H1 (cell line): Measurements from ENCODE around the gene NOL12. TPM values are rescaled to one million over a fixed set of nuclear protein-coding genes. Genes with fewer than 3 reads are reported as not detected.

Experiments used
- CTCF ChIA-PET: fragments of 300-600 bp; sonication (Branson Sonifier 250); formaldehyde crosslinking; loops from one replicate; lab custom pipeline; 2021; ENCODE audit not compliant: partially characterized antibody; lab: Charles Lee
- POLR2A ChIA-PET: fragments of 300-600 bp; sonication (Branson Sonifier 250); formaldehyde crosslinking; loops from one replicate; lab custom pipeline; 2021; ENCODE audit warnings: inconsistent platforms; ENCODE audit not compliant: partially characterized antibody; lab: Charles Lee
- DNase-seq, 2 experiments: peaks; one replicate each; pipeline versions ENCODE4 v3.0.0 to v3.0.0-alpha.2; 2010 to 2022; ENCODE audit warnings: low spot score in 2 of 2, low read depth in 1 of 2, mixed read lengths in 1 of 2
- FAIRE-seq: peaks from 2 replicates; lab custom pipeline; 2011; peaks lifted over from hg19 to GRCh38; lab: Jason Lieb, UNC
- H2AFZ ChIP-seq: 2 replicates; pipeline ENCODE4 v1.8.1; 2012; ENCODE audit warnings: low read length, inconsistent platforms
- H2AK5ac ChIP-seq: 2 replicates; pipeline ENCODE4 v1.6.1; 2013; ENCODE audit warnings: low read depth, low read length
- H2BK120ac ChIP-seq: replicated peaks from 2 replicates; pipeline ENCODE3; 2013; ENCODE audit warnings: low read depth, low read length, inconsistent platforms
- H2BK12ac ChIP-seq: 2 replicates; pipeline ENCODE4 v1.6.1; 2013; ENCODE audit warnings: low read depth, low read length
- H2BK15ac ChIP-seq: 2 replicates; pipeline ENCODE4 v1.6.1; 2013; ENCODE audit warnings: low read length
- H2BK20ac ChIP-seq: 2 replicates; pipeline ENCODE4 v1.6.1; 2013; ENCODE audit warnings: low read length
- H2BK5ac ChIP-seq: 2 replicates; pipeline ENCODE4 v1.6.1; 2013; ENCODE audit warnings: low read depth, low read length
- H3K14ac ChIP-seq: 2 replicates; pipeline ENCODE4 v1.6.1; 2013; ENCODE audit warnings: inconsistent platforms; ENCODE audit not compliant: insufficient read length
- H3K18ac ChIP-seq: 2 replicates; pipeline ENCODE4 v1.6.1; 2013; ENCODE audit warnings: low read length; ENCODE audit errors: extremely low read depth
- H3K23ac ChIP-seq: 2 replicates; pipeline ENCODE4 v1.6.1; 2013; ENCODE audit warnings: inconsistent platforms; ENCODE audit not compliant: insufficient read length
- H3K23me2 ChIP-seq: 2 replicates; pipeline ENCODE4 v1.6.1; 2013; ENCODE audit warnings: low read depth, low read length
- H3K27ac ChIP-seq: 2 replicates; pipeline ENCODE4 v1.6.1; 2011; ENCODE audit warnings: low read depth, low read length, inconsistent platforms
- H3K27me3 ChIP-seq, 4 experiments: replicated peaks in 1 of 4; 1 replicate in 1 of 4; 2 replicates in 3 of 4; pipeline versions ENCODE4 v1.6.1 to v1.8.1; 2011 to 2013; ENCODE audit warnings: low read length in 3 of 4, mild to moderate bottlenecking in 3 of 4, inconsistent platforms in 2 of 4, mixed read lengths in 2 of 4, moderate library complexity in 1 of 4; ENCODE audit not compliant: control insufficient read depth in 3 of 4, insufficient read depth in 3 of 4; ENCODE audit errors: extremely low read depth in 1 of 4
- H3K36me3 ChIP-seq, 4 experiments: 2 replicates each; pipeline versions ENCODE4 v1.6.1 to v1.8.1; 2011 to 2013; ENCODE audit warnings: mild to moderate bottlenecking in 4 of 4, low read length in 3 of 4, moderate library complexity in 2 of 4, control low read depth in 1 of 4, inconsistent platforms in 1 of 4; ENCODE audit not compliant: insufficient read depth in 4 of 4, control insufficient read depth in 2 of 4
- H3K4ac ChIP-seq: replicated peaks from 2 replicates; pipeline ENCODE3; 2013; ENCODE audit warnings: low read length, low read depth, mixed read lengths, inconsistent platforms; ENCODE audit not compliant: insufficient read length
- H3K4me1 ChIP-seq, 4 experiments: replicated peaks in 1 of 4; 1 replicate in 1 of 4; 2 replicates in 3 of 4; pipeline versions ENCODE4 v1.6.1 to v1.8.1; 2011 to 2013; ENCODE audit warnings: low read length in 3 of 4, inconsistent platforms in 2 of 4, mixed read lengths in 1 of 4; ENCODE audit not compliant: insufficient read depth in 4 of 4, control insufficient read depth in 3 of 4
- H3K4me2 ChIP-seq, 2 experiments: 2 replicates each; pipeline versions ENCODE4 v1.6.1 to v1.8.1; 2011 to 2013; ENCODE audit warnings: low read depth in 2 of 2, low read length in 2 of 2, control low read depth in 1 of 2, inconsistent platforms in 1 of 2, mild to moderate bottlenecking in 1 of 2; ENCODE audit not compliant: insufficient read depth in 1 of 2
- H3K4me3 ChIP-seq, 4 experiments: fragments of 200-600, 300-600 bp in 1 of 4; sonication (generic), shearing (Covaris generic), sonication (Bioruptor Twin) in 1 of 4; 2 replicates each; pipeline versions ENCODE4 v1.5.1 to v1.8.1; 2011 to 2016; ENCODE audit warnings: low read length in 4 of 4, low read depth in 3 of 4, control low read depth in 2 of 4, inconsistent platforms in 2 of 4, mild to moderate bottlenecking in 2 of 4, mixed read lengths in 1 of 4, moderate library complexity in 1 of 4; ENCODE audit not compliant: insufficient read depth in 2 of 4; ENCODE audit errors: extremely low read depth in 1 of 4
- H3K56ac ChIP-seq: replicated peaks from 2 replicates; pipeline ENCODE3; 2013; ENCODE audit warnings: low read depth, mild to moderate bottlenecking, mixed read lengths, low read length, inconsistent platforms; ENCODE audit not compliant: insufficient read length
- H3K79me1 ChIP-seq: 2 replicates; pipeline ENCODE4 v1.6.1; 2013; ENCODE audit warnings: low read depth, low read length, control low read depth
- H3K79me2 ChIP-seq, 2 experiments: 2 replicates each; pipeline versions ENCODE4 v1.6.1 to v1.8.1; 2012 to 2013; ENCODE audit warnings: low read length in 2 of 2, mild to moderate bottlenecking in 2 of 2, inconsistent platforms in 1 of 2; ENCODE audit not compliant: insufficient read depth in 2 of 2, control insufficient read depth in 1 of 2
- H3K9ac ChIP-seq, 4 experiments: replicated peaks in 1 of 4; 1 replicate in 1 of 4; 2 replicates in 3 of 4; pipeline versions ENCODE4 v1.6.1 to v1.8.1; 2011 to 2013; ENCODE audit warnings: low read depth in 3 of 4, low read length in 3 of 4, control low read depth in 2 of 4, mild to moderate bottlenecking in 2 of 4, moderate library complexity in 2 of 4, inconsistent platforms in 1 of 4; ENCODE audit errors: extremely low read depth in 1 of 4
- H3K9me3 ChIP-seq, 2 experiments: 2 replicates each; pipeline versions ENCODE4 v1.6.1 to v1.8.1; 2012 to 2013; ENCODE audit warnings: mild to moderate bottlenecking in 2 of 2, moderate library complexity in 2 of 2, control low read depth in 1 of 2, inconsistent platforms in 1 of 2, low read depth in 1 of 2, low read length in 1 of 2, mixed read lengths in 1 of 2; ENCODE audit not compliant: insufficient read depth in 2 of 2
- H4K20me1 ChIP-seq, 2 experiments: replicated peaks in 1 of 2; 2 replicates each; pipeline versions ENCODE3 to v1.8.1; 2011 to 2013; ENCODE audit warnings: inconsistent platforms in 2 of 2, low read length in 2 of 2, mild to moderate bottlenecking in 1 of 2; ENCODE audit not compliant: insufficient read depth in 2 of 2, control insufficient read depth in 1 of 2
- H4K5ac ChIP-seq: 2 replicates; pipeline ENCODE4 v1.6.1; 2013; ENCODE audit warnings: low read length, low read depth, mixed read lengths, inconsistent platforms; ENCODE audit not compliant: insufficient read length
- H4K8ac ChIP-seq: 2 replicates; pipeline ENCODE4 v1.8.0; 2013; ENCODE audit warnings: mild to moderate bottlenecking, moderate library complexity, low read length, inconsistent platforms; ENCODE audit not compliant: insufficient read depth; ENCODE audit errors: extremely low read depth
- H4K91ac ChIP-seq: replicated peaks from 2 replicates; pipeline ENCODE3; 2013; ENCODE audit warnings: low read length, mixed read lengths, inconsistent platforms; ENCODE audit not compliant: insufficient read length
- CTCF ChIP-seq, 3 experiments: IDR thresholded peaks; 1 replicate in 2 of 3; 2 replicates in 1 of 3; pipeline versions ENCODE4 v1.5.1 to v1.6.1; 2011; ENCODE audit warnings: low read length in 3 of 3, mild to moderate bottlenecking in 3 of 3, inconsistent platforms in 2 of 3, low read depth in 1 of 3, moderate library complexity in 1 of 3; ENCODE audit not compliant: insufficient read depth in 1 of 3; ENCODE audit errors: control extremely low read depth in 1 of 3
- RAD21 ChIP-seq, 2 experiments: IDR thresholded peaks in 1 of 2; conservative IDR thresholded peaks in 1 of 2; 2 replicates each; pipeline ENCODE4 v1.6.1; 2011; ENCODE audit warnings: low read depth in 2 of 2, low read length in 2 of 2, improper control_type of control experiment in 1 of 2, inconsistent platforms in 1 of 2, mild to moderate bottlenecking in 1 of 2, moderate library complexity in 1 of 2
- SP4 ChIP-seq: IDR thresholded peaks from 2 replicates; pipeline ENCODE4 v1.6.1; 2012; ENCODE audit warnings: low read length, inconsistent platforms
- WGBS, 2 experiments: shearing (Covaris generic) in 1 of 2; methylation state at CpG; one replicate each; pipeline versions ENCODE4 v1.1.6 to v1.1.7; 2013 to 2015; ENCODE audit warnings: low lambda C conversion rate in 2 of 2, mixed read lengths in 2 of 2, inconsistent platforms in 1 of 2, low coverage in 1 of 2, missing lambda C conversion rate in 1 of 2; ENCODE audit not compliant: insufficient replicate concordance in 2 of 2, insufficient coverage in 1 of 2, insufficient read length in 1 of 2; ENCODE audit errors: extremely low coverage in 1 of 2, missing lambda C conversion rate in 1 of 2; 5-methylcytosine and 5-hydroxymethylcytosine counted together
- polyA plus RNA-seq, 7 experiments: library from polyadenylated mRNA; depleted of rRNA in 3 of 7; stranded (reverse) in 5 of 7; unstranded in 2 of 7; fragments of >200 nt in 5 of 7; fragments of 200-250 nt in 2 of 7; gene quantifications; 1 replicate in 5 of 7; 2 replicates in 1 of 7; 4 replicates in 1 of 7; pipeline versions ENCODE4 v1.2.1 to v1.2.3, GENCODE V29; 2011 to 2013; ENCODE audit warnings: missing spikeins in 2 of 7, mixed read lengths in 2 of 7
- total RNA-seq: library from RNA; stranded (reverse); fragmentation: NEBNext Ultra II Directional; extraction: Animal tissue kit (Norgen Biotek cat#: 25700); gene quantifications from 2 replicates; pipeline ENCODE4 v1.2.1, GENCODE V29; 2021

The NOL12 gene
- total and polyA plus RNA-seq, 2 of the 8 experiments (the other 6 are each of a cell fraction or from before 2014, with no cell fraction given): 25.3 to 28.3 TPM

- no peak overlapping the region for H4K5ac ChIP-seq
- peaks cover 30% of the 10 kb centered on the region for H3K79me1 ChIP-seq
- peaks cover 23 to 43% of the 10 kb centered on the region in 2 experiments for H4K20me1 ChIP-seq
- no peak overlapping the region for H3K14ac ChIP-seq
- peaks cover 25 to 56% of the 10 kb centered on the region in 2 experiments; a peak in 3 of 4 replicates for H3K79me2 ChIP-seq
- H2AK5ac ChIP-seq: no peak overlapping the region
- no peak overlapping the region for H3K4me3 ChIP-seq
- H3K56ac ChIP-seq: no peak overlapping the region
- no peak overlapping the region for H2BK15ac ChIP-seq
- FAIRE-seq (no peak), DNase-seq (no peak)
- peaks cover 0 to 21% (median 6%) of the 10 kb centered on the region in 4 experiments; a peak in 5 of 7 replicates for H3K4me1 ChIP-seq
- no peak overlapping the region; the same call in 1 of the 2 replicates for H2BK5ac ChIP-seq
- no peak overlapping the region for H3K27ac ChIP-seq
- 85% methylated on average over 11 of the region's 12 CpGs; no CpG with 5 or more reads in 1 of the 2 experiments for WGBS, 2 experiments
- no peak overlapping the region; the same call in 1 of the 2 replicates for H4K8ac ChIP-seq
- CTCF ChIA-PET: interaction anchor here (0.6 to 12.1 kb wide), 21 partner anchors 10 to 1618 kb away, joined by 3 to 165 read pairs (median 4); partner anchors contain the start of genes NOL12 and SH3BP1
- no peak overlapping the region for H3K23ac ChIP-seq
- H2BK20ac ChIP-seq: no peak overlapping the region; the same call in 1 of the 2 replicates
- POLR2A ChIA-PET: interaction anchor here (0.8 to 5.1 kb wide), 6 partner anchors 10 to 34 kb away, joined by 3 to 37 read pairs (median 8); partner anchors contain the start of genes LGALS1 and SH3BP1
- no peaks in the 10 kb centered on the region for H3K27me3 ChIP-seq
- no peak overlapping the region for H4K91ac ChIP-seq
- no peak overlapping the region for H2AFZ ChIP-seq
- H2BK12ac ChIP-seq: no peak overlapping the region
- TF ChIP-seq CTCF (IDR thresholded peaks at IDR 0.05; ENCODE audit: control extremely low read depth in 1 of 3, insufficient read depth in 1 of 3, low read depth in 1 of 3, low read length in 3 of 3): peak; percentile 46 to 51 (median 47)
- TF ChIP-seq SP4: no peak
- TF ChIP-seq RAD21 (IDR thresholded peaks at IDR 0.05 in 1 of 2, conservative IDR thresholded peaks at IDR 0.05 in 1 of 2; ENCODE audit: low read depth in 2 of 2, low read length in 2 of 2): peak; percentile 55 to 67
- TF ChIP-seq, all 59 proteins: peak for 2
- 0 out of 4 replicates have a peak overlapping the region, but pooled peaks of 1 of the 2 experiments have one; percentile 34 for H3K4me2 ChIP-seq
- H3K9ac ChIP-seq: no peak overlapping the region
- H3K18ac ChIP-seq: no peak overlapping the region
- no peak overlapping the region for H2BK120ac ChIP-seq
- H3K4ac ChIP-seq: no peak overlapping the region
- H3K23me2 ChIP-seq: peaks cover 11% of the 10 kb centered on the region
- no peaks in the 10 kb centered on the region for H3K9me3 ChIP-seq
- peaks cover 2 to 11% (median 6%) of the 10 kb centered on the region in 4 experiments; a peak in 5 of 8 replicates for H3K36me3 ChIP-seq
These were observed 24.8 kb upstream of the NOL12 start for GRCh38 chr22:37661160-37661924.
